HTR-8/SVneo (cell line): Measurements from ENCODE around the gene MBOAT1.
"Not testable (repeated sequence)": the region's sequence is repeated elsewhere in the genome, so short reads cannot be mapped to it uniquely, and the experiment has no call there.

Experiments
- DNase-seq: peaks from one replicate; pipeline ENCODE4 v3.0.0; 2011; ENCODE audit warnings: low spot score, mixed read lengths; ENCODE audit not compliant: insufficient read length
- FAIRE-seq: peaks from 2 replicates; lab custom pipeline; 2011; peaks lifted over from hg19 to GRCh38; lab: Jason Lieb, UNC

MBOAT1 gene

DNA sequence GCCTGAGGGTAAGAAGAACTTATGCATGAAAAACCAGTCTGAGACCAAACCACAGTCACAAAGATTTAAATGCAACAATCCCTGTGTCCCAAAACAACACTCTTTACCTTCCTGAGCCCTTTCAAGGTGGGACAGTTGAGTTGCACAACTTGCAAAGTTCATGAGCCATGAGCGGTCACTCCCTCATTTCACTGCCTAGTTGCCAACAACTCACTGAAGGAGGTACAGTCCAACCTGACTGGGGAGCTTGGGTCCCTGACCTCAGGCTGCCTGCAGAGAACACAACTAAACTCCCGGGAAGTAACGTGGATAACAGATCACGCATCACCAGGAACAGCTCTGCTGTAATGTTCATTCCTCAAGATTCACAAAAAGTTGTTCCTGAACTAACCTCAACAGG lies 69.4 kb downstream of the MBOAT1 start:
- DNase-seq: no peak
- no peak for FAIRE-seq

GRCh38 chr6:20141931-20142330 lies 70.3 kb downstream of the MBOAT1 start:
- DNase-seq (no peak), FAIRE-seq (no peak)

DNA sequence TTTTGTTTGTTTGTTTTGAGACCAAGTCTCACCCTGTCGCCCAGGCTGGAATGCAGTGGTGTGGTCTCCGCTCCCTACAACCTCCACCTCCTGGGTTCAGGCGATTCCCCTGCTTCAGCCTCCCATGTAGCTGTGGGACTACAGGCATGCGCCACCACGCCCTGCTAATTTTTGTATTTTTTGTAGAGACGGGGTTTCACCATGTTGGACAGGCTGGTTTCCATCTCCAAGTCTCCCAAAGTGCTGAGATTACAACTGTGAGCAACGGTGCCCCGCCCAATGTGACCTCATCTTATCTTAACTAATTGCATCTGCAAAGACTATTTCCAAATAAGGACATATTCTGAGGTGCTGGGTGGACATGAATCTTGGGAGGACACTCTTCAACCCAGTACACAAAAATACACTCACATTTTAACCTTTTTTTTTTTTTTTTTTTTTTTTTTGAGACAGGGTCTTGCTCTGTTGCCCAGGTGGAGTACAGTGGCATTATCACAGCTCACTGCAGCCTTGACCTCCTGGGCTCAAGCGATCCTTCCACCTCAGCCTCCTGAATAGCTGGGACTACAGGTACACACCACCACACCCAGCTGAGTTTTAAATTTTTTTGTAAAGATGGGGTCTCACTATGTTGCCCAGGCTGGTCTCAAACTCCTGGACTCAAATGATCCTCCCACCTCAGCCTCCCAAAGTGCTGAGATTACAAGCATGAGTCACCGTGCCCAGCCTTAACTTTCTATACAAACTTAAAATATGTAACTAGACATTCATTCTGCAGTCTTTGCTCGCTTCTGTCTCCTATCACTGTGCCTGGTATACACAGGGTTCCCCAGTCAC lies 72.9 kb downstream of the MBOAT1 start:
- not testable (repeated sequence) for DNase-seq, FAIRE-seq

GRCh38 chr6:20137837-20138236 lies 74.4 kb downstream of the MBOAT1 start:
- FAIRE-seq: no peak
- DNase-seq: no peak

GRCh38 chr6:20137240-20137639 lies 75.0 kb downstream of the MBOAT1 start:
- DNase-seq: no peak
- no peak for FAIRE-seq

GRCh38 chr6:20135677-20136268 lies 76.5 kb downstream of the MBOAT1 start:
- DNase-seq (no peak), FAIRE-seq (no peak)

DNA sequence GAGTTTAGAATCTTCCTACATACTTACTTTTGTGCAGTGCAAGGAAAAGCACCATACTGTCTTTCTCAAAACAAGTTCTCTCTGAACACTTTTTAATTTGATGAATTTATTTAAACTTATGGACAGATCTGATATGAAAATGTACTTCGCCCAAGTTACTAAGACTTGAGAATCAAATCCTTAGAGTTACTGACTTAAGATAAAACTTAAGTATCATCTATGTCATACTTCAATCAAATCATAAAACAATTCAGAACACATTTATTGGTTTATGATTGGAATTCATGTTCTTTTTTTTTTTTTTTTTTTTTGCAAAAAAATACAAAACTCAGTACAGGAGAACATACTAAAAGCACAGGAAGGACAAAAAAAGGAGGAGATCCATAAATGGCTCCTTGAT lies 77.7 kb downstream of the MBOAT1 start:
- DNase-seq (no peak), FAIRE-seq (no peak)

GRCh38 chr6:20129290-20130088 lies 82.8 kb downstream of the MBOAT1 start:
- DNase-seq: no peak
- FAIRE-seq: no peak

GRCh38 chr6:20128018-20128417 lies 84.3 kb downstream of the MBOAT1 start:
- DNase-seq (no peak), FAIRE-seq (no peak)

DNA sequence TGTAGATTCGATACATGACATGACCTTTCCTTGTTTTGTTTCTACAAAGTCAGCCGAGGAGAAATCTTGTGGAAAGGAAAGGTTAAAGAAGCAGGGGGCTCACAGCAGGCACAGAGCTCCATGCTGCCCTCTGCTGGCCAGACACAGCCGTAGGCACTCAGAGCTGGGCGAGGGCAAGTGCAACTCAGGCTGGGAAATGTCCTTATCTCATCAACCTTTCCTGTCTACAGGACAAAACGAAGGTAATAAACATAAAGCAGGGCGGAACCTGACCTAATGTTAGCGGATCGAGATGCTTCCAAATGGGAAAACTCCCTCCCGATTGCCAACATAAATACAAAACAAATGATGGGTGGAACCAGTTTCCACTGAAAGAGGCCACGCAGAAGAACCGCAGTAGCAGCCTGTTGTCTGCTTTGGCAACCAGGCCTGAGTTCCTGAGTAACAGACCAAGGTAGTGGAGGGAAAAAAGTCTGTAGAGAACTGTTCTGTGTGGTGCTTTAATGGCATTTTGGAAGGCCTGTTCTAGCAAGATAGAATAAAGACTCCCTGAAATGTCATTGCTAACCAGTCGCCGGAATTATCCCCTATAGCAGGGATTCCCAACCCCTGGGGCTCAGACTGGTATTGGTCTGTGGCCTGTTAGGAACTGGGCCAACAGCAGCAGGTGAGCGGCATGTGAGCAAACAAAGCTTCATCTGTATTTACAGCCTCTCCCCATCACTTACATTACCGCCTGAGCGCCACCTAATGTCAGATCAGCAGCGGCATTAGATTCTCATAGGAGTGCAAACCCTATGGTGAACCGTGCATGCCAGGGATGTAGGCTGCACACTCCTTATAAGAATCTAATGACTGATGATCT lies 85.2 kb downstream of the MBOAT1 start:
- DNase-seq: peak; percentile 56
- peak; percentile 36 for FAIRE-seq

DNA sequence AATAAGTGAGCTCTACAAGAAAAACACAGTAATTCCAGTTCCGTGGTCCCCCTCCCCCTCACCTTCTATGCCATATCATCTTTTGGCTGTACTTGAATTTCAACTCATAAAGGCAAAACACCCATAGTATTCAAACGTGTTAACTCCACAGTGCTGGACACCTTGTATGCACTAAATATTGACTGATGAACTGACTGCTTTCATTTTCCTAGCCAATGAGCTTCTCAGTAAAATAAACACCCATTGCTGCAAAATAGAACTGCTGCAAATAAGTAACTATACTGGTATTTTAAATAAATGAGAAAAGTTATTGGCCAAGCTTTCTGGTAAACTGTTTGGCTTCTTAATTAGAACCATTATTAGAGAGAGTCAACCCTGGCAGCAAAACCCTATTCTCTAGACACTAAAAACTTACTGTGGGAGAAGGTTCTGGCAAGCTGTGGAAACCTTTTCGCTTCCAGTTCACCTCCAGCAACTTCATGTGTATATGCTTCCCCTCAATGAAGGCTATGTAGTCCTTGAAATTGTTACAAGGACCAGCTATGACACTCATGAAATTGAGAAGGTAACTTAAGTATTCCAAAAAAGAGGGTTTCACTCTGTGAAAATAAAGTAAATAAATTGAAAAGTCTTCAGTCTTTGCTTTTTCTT lies 86.0 kb downstream of the MBOAT1 start:
- DNase-seq (no peak), FAIRE-seq (no peak)

DNA sequence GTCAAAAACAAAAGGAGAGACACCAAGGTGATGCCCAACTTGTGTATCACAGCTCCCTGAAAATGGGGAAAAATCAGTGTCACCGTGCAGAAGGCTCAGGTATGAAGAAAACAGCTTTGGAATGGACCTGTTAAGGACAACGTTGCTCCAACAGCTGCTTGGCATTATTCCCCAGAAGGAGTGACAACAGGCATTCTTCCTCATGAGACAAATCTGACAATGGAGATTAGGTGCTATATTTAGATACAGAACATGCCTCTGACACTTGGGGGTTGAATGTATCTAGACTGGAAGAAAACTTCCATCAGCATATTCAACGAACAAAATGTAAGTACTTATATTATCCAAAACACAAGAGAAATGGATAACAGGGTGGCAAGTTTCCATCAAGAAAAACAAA lies 87.7 kb downstream of the MBOAT1 start:
- no peak for FAIRE-seq
- DNase-seq: no peak

DNA sequence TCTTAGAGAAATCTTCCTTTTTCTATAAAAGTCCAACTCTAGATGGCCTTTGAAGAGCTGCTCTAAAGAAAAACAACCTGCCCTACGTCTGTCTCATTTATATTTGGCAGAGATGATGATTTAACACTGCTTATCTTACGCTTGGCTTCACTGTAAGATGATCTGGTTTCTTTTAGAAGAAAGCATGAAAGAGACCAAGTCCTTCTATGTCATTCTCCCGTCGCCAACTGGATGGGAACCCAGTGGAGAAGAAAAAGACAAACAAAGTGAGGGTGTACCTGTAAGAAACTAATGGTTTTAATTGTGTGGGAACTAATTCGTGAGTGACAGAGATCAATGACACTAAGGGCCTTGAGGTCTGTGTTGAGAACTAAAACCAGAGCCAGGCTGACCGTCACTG lies 92.8 kb downstream of the MBOAT1 start:
- no peak for FAIRE-seq
- DNase-seq: no peak

GRCh38 chr6:20118892-20119291 lies 93.4 kb downstream of the MBOAT1 start:
- FAIRE-seq (no peak), DNase-seq (no peak)

DNA sequence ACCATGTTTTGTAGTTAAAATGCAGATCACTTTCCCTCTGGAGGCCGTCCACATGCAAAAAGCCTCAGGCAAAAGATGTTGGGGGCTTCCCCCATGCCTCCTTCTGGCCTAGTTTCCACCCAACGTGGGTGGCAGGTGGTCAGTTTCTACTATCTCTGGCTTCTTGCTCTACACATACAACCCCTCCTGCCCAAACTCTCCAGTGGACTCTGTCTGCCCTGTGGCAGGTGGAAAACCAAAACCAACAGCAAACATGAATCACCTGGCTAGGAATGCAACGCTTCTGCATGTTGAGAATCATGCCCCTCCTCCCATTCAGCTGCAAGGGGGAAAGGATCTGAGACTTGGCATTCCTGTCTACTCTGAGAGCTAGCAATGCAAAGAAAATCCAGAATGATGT lies 94.8 kb downstream of the MBOAT1 start:
- DNase-seq: no peak
- FAIRE-seq: no peak

GRCh38 chr6:20116792-20117191 lies 95.5 kb downstream of the MBOAT1 start:
- FAIRE-seq (no peak), DNase-seq (no peak)

DNA sequence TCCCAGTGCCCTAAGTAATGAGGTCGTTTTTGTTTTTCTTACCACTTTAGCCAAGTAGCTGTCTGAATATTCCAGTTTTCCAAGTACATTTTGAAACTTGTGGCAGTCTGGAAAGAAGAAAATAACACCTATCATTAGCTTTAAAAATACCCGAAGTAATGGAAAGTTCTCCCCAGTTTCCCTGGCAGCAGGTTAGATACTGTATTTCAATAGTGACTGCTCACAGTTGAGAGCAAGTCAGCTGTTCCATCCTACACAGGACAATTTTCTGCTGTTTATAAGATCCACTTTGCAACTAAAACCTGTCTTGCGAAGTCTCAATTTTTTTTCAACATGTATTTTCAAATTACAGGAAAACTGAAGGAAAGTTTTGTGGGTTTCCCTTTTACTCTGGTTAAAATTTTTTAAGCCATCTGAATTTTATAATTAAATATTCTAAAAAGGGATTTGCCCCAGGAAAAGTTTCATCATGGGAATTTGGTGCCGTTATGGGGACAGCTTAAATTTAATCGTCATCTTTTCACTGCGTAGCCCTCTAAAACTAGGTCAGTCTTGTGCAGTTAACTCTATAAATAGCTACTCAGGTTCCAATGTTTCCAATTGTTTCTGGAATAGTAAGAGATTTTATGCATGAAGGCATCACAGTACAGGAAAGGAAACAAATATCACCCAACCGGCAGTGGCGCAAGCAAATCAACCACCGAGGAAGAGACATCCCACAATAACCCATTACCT lies 96.9 kb downstream of the MBOAT1 start:
- DNase-seq (no peak), FAIRE-seq (no peak)

- no peak for DNase-seq
These were observed 98.5 kb downstream of the MBOAT1 start for GRCh38 chr6:20113649-20114224.

DNA sequence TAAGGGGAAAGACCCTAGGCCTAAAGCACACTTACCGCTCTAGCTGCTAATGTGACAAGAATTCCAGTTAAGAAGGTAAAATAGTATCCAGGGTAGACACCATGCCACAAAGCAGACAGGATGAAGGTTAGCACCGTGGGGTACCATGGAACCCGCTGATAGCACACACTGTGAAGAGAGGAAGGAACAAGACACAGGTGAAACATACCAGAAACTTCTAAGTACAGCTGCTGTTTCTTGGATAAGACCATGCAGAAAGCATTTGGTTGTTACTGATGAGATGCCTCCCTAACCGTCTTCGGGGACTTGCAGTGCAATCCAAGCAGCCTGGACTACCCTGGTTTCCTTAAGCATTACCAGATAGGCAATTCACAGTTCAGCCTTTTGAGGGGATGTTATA lies 99.4 kb downstream of the MBOAT1 start:
- DNase-seq: no peak
- no peak for FAIRE-seq

More at GRCh38 chr6:20113649-20114224, 98.5 kb downstream of the MBOAT1 start:
- no peak for FAIRE-seq
